Fibroblast of pulmonary artery (primary cell): ENCODE measurements around the gene OSBPL9.
"Not testable (repeated sequence)": the region's sequence is repeated elsewhere in the genome, so short reads cannot be mapped to it uniquely, and the experiment has no call there.

Experiments used
- DNase-seq: peaks from one replicate; pipeline ENCODE4 v3.0.0-alpha.2; 2010; ENCODE audit warnings: low read depth
- H3K4me3 ChIP-seq: replicated peaks from 2 replicates; pipeline ENCODE4 v1.5.1; 2011; ENCODE audit warnings: low read depth, mild to moderate bottlenecking, control low read depth, low read length, moderate library complexity
- CTCF ChIP-seq: IDR thresholded peaks from 2 replicates; pipeline ENCODE4 v1.5.1; 2011; ENCODE audit warnings: mild to moderate bottlenecking, control low read depth, low read length, inconsistent platforms; ENCODE audit errors: missing control alignments

Gene OSBPL9

GRCh38 chr1:51644020-51644419 is 27.1 kb downstream of the OSBPL9 start:
- no peak overlapping the region for H3K4me3 ChIP-seq
- DNase-seq: no peak
- no peak for TF ChIP-seq CTCF

- H3K4me3 ChIP-seq: no peak overlapping the region
- peak; percentile 87 for DNase-seq
- no peak for TF ChIP-seq CTCF
Observed at GRCh38 chr1:51644533-51645197, 27.8 kb downstream of the OSBPL9 start.

GRCh38 chr1:51646592-51646991 is 29.7 kb downstream of the OSBPL9 start:
- not testable (repeated sequence) for H3K4me3 ChIP-seq, DNase-seq

GRCh38 chr1:51648180-51649109 is 31.6 kb downstream of the OSBPL9 start:
- peak; percentile 85 for DNase-seq
- TF ChIP-seq CTCF: no peak
- H3K4me3 ChIP-seq: no peak overlapping the region

- no peak for DNase-seq
- H3K4me3 ChIP-seq: no peak overlapping the region
- no peak for TF ChIP-seq CTCF
Observed at GRCh38 chr1:51649593-51650091, 32.8 kb downstream of the OSBPL9 start.

- no peak for DNase-seq
- no peak overlapping the region for H3K4me3 ChIP-seq
- no peak for TF ChIP-seq CTCF
Observed at GRCh38 chr1:51650198-51650597, 33.3 kb downstream of the OSBPL9 start.

GRCh38 chr1:51651552-51651942 is 34.7 kb downstream of the OSBPL9 start:
- DNase-seq: no peak
- no peak for TF ChIP-seq CTCF
- no peak overlapping the region for H3K4me3 ChIP-seq
